ENCODE measurements around the gene ATP11C. TPM values are rescaled to one million over a fixed set of nuclear protein-coding genes. Genes with fewer than 3 reads are reported as not detected.
A peak's percentile ranks its signal among the peaks of the same experiment; 100 is the strongest.

ATP11C gene
- total RNA-seq, 2 experiments from 2014 or later: 15.2 to 18.2 TPM

DNA sequence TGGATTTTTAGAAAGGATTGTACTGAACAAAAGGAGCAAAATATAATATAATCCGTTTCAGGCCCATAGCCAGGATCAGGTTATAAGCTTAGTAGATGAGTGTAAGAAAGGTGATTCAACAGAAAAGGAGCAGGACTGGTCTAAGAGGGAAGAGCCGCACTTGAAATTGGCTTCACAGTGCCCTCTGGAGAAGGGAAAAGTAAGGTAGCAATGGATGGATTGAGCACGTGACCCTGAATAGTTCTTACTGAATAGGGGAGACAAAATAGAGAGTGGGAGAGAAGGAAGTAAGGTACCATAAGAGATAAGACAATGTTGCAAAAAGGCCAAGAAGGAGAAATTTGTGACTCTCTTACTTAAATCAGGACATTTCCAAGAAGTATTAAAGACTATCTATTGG, 16.9 kb upstream of the ATP11C start:
- H3K4me3 ChIP-seq (ENCODE audit: low read length): no peak overlapping the region
- Mint-ChIP-seq H3K4me3 (no peak overlapping the region), H3K4me1 (ENCODE audit: low read depth) (no peaks in the 10 kb centered on the region), H3K36me3 (ENCODE audit: low read depth) (no peaks in the 10 kb centered on the region), H3K27me3 (no peaks in the 10 kb centered on the region), H3K9me3 (no peaks in the 10 kb centered on the region), H3K27ac (no peak overlapping the region)
- no peaks in the 10 kb centered on the region for H3K36me3 ChIP-seq (ENCODE audit: insufficient read depth, low read length)
- POLR2A ChIA-PET: no interaction called here
- intact Hi-C loops (cut with DNase I, micrococcal nuclease): no loop called here
- H3K27ac ChIP-seq (ENCODE audit: low read depth in 1 of 2, low read length in 2 of 2): no peak overlapping the region
- H3K27me3 ChIP-seq (ENCODE audit: control insufficient read depth in 1 of 2, insufficient read depth in 2 of 2, low read length in 2 of 2): no peaks in the 10 kb centered on the region
- DNase-seq: no peak
- ATAC-seq (ENCODE audit: poor library complexity): no peak
- H3K4me1 ChIP-seq (ENCODE audit: insufficient read depth, low read length): no peaks in the 10 kb centered on the region
- TF ChIP-seq, protein P1, sequence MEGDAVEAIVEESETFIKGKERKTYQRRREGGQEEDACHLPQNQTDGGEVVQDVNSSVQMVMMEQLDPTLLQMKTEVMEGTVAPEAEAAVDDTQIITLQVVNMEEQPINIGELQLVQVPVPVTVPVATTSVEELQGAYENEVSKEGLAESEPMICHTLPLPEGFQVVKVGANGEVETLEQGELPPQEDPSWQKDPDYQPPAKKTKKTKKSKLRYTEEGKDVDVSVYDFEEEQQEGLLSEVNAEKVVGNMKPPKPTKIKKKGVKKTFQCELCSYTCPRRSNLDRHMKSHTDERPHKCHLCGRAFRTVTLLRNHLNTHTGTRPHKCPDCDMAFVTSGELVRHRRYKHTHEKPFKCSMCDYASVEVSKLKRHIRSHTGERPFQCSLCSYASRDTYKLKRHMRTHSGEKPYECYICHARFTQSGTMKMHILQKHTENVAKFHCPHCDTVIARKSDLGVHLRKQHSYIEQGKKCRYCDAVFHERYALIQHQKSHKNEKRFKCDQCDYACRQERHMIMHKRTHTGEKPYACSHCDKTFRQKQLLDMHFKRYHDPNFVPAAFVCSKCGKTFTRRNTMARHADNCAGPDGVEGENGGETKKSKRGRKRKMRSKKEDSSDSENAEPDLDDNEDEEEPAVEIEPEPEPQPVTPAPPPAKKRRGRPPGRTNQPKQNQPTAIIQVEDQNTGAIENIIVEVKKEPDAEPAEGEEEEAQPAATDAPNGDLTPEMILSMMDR (IDR thresholded peaks at IDR 0.05): no peak
- H3K9me3 ChIP-seq (ENCODE audit: control insufficient read depth in 1 of 2, insufficient read depth in 1 of 2, low read length in 2 of 2): no peaks in the 10 kb centered on the region
- CTCF ChIA-PET: no interaction called here

GRCh38 chrX:139945075-139945474, 12.2 kb upstream of the ATP11C start:
- H3K27me3 Mint-ChIP-seq: no peaks in the 10 kb centered on the region
- ChIA-PET CTCF (no interaction called here), POLR2A (no interaction called here)
- H3K4me3 ChIP-seq (ENCODE audit: low read length): no peak overlapping the region
- H3K4me3 Mint-ChIP-seq: no peak overlapping the region
- H3K36me3 ChIP-seq (ENCODE audit: insufficient read depth, low read length): no peaks in the 10 kb centered on the region
- TF ChIP-seq, protein P1 (IDR thresholded peaks at IDR 0.05): no peak
- H3K9me3 Mint-ChIP-seq: no peaks in the 10 kb centered on the region
- no peaks in the 10 kb centered on the region for H3K27me3 ChIP-seq (ENCODE audit: control insufficient read depth in 1 of 2, insufficient read depth in 2 of 2, low read length in 2 of 2)
- no peak overlapping the region for H3K27ac Mint-ChIP-seq
- no peak for DNase-seq
- H3K36me3 Mint-ChIP-seq (ENCODE audit: low read depth): no peaks in the 10 kb centered on the region
- no peak overlapping the region for H3K27ac ChIP-seq (ENCODE audit: low read depth in 1 of 2, low read length in 2 of 2)
- intact Hi-C loops (cut with DNase I, micrococcal nuclease): no loop called here
- H3K4me1 Mint-ChIP-seq (ENCODE audit: low read depth): no peaks in the 10 kb centered on the region
- no peaks in the 10 kb centered on the region for H3K4me1 ChIP-seq (ENCODE audit: insufficient read depth, low read length)
- ATAC-seq (ENCODE audit: poor library complexity): no peak
- H3K9me3 ChIP-seq (ENCODE audit: control insufficient read depth in 1 of 2, insufficient read depth in 1 of 2, low read length in 2 of 2): no peaks in the 10 kb centered on the region

GRCh38 chrX:139936259-139936658, 3.4 kb upstream of the ATP11C start:
- H3K4me1 ChIP-seq (ENCODE audit: insufficient read depth, low read length): peaks cover 7% of the 10 kb centered on the region
- no peak overlapping the region for H3K27ac ChIP-seq (ENCODE audit: low read depth in 1 of 2, low read length in 2 of 2)
- no peak for ATAC-seq (ENCODE audit: poor library complexity)
- H3K4me3 ChIP-seq (ENCODE audit: low read length): no peak overlapping the region
- DNase-seq: peak in 2 of 14 experiments; percentile 21 to 27
- H3K9me3 ChIP-seq (ENCODE audit: control insufficient read depth in 1 of 2, insufficient read depth in 1 of 2, low read length in 2 of 2): no peaks in the 10 kb centered on the region
- H3K36me3 ChIP-seq (ENCODE audit: insufficient read depth, low read length): no peaks in the 10 kb centered on the region
- CTCF ChIA-PET: no interaction called here
- H3K9me3 Mint-ChIP-seq: no peaks in the 10 kb centered on the region
- peaks cover 10% of the 10 kb centered on the region for H3K36me3 Mint-ChIP-seq (ENCODE audit: low read depth)
- H3K4me1 Mint-ChIP-seq (ENCODE audit: low read depth): peaks cover 5% of the 10 kb centered on the region
- intact Hi-C loops (cut with DNase I, micrococcal nuclease): loop anchor here in 1 of 2 experiments (10.0 kb wide), 1 partner anchor 121 kb away; no protein-coding TSS in a partner anchor
- TF ChIP-seq, protein P1 (IDR thresholded peaks at IDR 0.05): no peak
- no peaks in the 10 kb centered on the region for H3K27me3 ChIP-seq (ENCODE audit: control insufficient read depth in 1 of 2, insufficient read depth in 2 of 2, low read length in 2 of 2)
- H3K4me3 Mint-ChIP-seq: peak overlapping the region; percentile 30
- H3K27me3 Mint-ChIP-seq: no peaks in the 10 kb centered on the region
- no peak overlapping the region for H3K27ac Mint-ChIP-seq
- POLR2A ChIA-PET: no interaction called here
